Fibroblast of skin of right biceps (primary cell): ENCODE results near the gene HPS6.

Source experiments
- DNase-seq: peaks from one replicate; pipeline ENCODE4 v3.0.0-alpha.2; 2013

HPS6 gene

DNA sequence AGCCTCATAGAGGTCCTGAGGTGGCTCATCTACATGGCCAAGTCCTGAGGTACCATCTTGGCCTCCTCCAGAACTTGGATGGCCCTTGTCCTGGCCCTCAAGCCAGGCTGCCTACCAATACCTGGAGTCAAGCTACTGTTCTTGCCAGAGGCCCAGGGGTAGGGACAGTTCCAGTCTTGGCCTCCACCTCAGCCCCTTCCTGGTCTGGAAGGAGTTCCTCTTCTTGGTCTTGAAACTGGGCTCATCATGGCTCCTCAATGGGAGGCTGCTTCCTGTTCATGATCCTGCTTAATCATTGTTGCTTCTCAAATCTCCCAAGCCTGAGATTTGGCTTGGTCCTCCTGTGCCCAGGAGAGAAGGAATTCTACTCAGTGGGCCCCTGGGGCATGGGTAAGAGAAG lies 3.9 kb downstream of the HPS6 start:
- DNase-seq: no peak

- peak; percentile 68 for DNase-seq
These were observed 7.8 kb downstream of the HPS6 start for GRCh38 chr10:102072673-102073527.

DNA sequence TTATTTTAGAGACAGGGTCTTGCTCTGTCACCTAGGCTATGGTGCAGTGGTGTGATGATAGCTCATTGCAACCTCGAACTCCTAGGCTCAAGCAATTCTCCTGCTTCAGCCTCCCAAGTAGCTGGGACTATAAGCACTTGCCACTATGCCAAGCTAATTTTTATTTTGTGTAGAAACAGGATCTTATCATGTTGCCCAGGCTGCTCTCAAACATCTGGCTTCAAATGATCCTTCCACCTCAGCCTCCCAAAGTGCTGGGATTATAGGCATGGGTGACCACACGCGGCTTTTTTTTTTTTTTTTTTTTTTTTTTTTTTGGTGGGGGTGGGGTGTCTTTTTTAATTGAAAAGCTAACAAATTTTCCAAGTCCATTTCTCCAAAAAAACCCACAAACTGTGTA lies 18.4 kb downstream of the HPS6 start:
- no peak for DNase-seq

GRCh38 chr10:102085336-102085735 lies 20.2 kb downstream of the HPS6 start:
- DNase-seq: no peak

DNA sequence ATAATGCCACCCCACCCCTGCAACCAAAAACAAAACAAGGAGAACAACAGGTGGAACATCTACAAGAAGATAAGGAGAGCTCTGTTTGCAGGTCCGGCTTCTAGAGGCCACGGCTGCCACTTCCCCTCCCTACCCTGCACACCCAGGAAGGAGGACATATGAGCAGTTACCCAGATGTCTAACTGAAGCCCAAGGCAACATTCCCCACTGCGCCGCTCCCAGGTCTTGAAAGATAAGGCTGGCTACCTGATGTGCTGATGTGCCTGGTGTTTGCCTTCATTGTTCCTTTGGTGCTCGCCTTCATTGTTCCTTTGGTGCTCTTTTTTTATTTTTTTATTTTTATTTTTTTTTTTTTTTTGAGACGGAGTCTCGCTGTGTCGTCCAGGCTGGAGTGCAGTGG lies 21.0 kb downstream of the HPS6 start:
- DNase-seq: no peak

DNA sequence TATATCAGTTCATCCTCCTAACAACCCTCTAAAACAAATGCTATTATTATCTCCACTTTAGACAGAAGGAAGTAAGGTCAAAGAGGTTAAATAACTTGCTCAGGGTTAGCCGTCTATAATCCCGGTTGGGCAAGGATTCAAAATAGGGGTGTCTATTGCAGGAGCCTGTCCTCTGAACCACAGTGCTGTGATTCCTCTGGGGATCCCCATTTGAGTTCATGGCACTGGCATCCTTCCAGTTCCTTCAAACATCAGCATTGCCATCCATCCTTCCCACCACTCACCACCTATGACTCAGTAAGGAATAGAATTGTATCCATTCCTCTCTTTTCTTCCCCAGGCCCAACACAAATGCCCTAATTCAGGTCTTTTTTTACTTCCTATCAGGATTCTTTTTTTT lies 25.6 kb downstream of the HPS6 start:
- no peak for DNase-seq

DNA sequence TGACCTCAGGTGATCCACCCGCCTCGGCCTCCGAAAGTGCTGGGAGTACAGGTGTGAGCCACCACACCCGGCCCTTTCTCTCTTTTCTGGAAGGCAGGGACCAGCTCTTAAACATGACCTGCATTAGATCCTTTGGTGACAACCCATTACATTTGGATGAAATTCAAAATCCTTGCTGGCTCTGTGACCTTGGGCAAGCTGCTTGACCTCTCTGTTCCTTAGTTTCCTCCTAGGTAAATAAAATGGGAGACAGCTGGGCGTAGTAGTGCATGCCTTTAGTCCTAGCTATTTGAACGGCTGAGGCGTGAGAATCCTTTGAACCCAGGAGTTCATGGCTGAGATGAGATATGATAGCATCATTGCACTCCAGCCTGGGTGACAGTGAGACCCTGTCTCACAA lies 31.3 kb downstream of the HPS6 start:
- no peak for DNase-seq

DNA sequence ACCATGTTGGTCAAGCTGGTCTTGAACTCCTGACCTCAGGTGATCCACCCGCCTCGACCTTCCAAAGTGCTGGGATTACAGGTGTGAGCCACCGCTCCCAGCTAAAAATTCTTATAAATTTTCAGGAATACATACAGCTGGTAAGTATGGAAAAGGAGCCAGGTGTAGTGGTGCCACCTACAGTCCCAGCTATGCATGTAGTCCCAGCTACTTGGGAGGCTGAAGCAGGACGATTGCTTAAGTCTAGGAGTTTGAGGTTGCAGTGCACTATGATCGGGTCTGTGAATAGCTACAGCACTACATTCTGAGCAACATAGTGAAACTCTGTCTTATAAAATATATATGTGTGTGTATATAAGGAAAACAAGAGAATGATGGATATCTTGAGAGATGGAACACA lies 36.0 kb downstream of the HPS6 start:
- DNase-seq: no peak

DNA sequence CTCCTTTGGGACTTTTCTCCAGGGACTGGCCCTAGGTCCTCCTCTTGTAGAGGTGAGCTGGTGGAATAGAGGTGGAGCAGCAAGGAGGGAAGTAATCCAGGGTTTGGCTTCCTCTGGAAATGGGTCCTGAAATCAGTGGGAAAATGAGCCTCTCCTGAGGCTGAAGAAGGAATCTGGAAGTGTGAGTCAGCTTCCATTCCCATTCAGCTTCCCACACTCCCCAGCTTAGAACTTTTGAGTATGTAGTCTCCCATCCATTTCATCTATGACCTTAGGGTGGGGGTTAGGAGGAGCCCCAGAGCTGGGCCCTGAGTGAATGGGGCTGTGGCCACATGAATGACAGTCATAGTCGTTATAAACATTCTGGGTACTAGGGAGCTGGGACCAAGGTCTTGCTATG lies 37.3 kb downstream of the HPS6 start:
- DNase-seq: no peak

- DNase-seq: no peak
These were observed 41.8 kb downstream of the HPS6 start for GRCh38 chr10:102106998-102107397.

- no peak for DNase-seq
These were observed 44.3 kb downstream of the HPS6 start for GRCh38 chr10:102109166-102110116.

- DNase-seq: no peak
These were observed 46.1 kb downstream of the HPS6 start for GRCh38 chr10:102111276-102111675.

GRCh38 chr10:102112210-102112817 lies 47.2 kb downstream of the HPS6 start:
- DNase-seq: no peak

DNA sequence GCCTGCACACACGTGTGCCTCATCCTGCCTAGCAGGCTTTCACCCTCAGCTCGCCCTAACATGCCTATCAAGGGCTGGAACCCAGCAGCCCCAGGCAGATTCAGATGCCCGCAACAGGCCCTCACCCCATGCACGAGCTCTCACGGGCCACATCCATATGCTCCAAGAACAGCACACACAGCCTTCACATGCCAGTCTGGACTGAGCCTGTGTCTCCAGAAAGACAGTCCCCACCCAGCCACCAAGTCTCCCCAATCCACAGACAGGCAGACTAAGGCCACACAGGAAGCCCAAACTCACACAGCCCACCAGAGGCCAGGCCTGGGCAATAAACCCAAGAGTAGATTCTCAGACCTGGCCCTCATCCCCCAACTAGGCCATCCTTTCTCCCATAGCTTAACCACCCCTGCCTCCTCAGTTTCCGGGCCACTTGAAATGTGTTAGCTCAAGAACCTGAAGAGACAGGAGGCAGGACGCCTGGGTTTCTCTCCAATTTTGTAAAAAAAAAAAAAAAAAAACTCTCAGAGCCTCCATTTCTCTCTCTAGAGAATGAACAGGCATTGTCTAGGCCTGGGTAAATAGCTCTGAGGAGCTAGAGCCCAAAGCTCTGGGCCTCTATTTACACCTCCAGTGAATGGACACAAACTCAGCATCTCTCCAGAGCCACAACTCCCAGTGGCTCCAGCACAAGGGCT lies 48.3 kb downstream of the HPS6 start:
- no peak for DNase-seq

DNA sequence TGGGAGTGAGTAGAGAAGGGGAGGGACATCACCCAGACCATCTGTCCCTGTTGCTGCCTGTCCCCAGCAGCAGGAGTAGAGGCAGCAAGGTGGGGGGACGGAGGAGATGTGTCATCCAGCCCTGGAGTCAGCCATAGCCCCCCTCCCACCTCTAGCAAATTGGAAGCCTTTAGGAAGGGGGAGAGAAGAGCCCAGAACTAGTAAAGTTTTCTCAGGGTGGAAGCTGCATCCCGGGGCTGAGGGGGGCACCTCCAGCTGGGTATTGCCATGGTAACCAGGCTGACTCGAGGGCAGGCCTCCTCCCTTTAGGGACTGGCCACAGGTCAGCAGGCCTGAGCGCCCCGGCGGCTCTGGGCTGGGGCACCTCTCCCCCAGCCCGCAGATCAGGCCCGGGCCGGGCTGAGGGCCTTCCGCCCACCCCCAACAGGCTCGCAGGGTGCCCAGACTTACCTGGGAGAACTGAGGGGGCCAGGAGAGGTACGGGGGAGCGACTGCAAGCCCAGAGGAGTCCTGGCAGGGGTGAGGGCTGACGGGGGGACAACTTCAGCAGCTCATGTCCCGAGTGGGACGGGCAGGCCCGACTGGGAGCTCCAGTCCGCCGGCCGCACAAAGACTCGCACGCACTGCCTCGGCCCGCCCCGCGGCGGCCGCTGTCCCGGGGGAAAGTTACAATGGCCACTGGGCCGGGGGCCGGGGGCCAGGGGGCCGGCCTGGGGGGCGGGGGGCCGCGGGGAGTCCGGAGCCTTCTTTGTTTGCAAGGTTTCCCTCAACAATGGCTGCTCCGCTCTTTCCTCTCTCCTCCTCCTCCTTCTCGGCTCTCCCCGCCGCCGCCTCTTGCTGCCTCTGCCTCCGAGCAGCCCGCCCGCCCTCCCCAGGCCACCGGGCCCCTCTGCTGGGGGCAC lies 49.1 kb downstream of the HPS6 start:
- DNase-seq: peak; percentile 40

DNA sequence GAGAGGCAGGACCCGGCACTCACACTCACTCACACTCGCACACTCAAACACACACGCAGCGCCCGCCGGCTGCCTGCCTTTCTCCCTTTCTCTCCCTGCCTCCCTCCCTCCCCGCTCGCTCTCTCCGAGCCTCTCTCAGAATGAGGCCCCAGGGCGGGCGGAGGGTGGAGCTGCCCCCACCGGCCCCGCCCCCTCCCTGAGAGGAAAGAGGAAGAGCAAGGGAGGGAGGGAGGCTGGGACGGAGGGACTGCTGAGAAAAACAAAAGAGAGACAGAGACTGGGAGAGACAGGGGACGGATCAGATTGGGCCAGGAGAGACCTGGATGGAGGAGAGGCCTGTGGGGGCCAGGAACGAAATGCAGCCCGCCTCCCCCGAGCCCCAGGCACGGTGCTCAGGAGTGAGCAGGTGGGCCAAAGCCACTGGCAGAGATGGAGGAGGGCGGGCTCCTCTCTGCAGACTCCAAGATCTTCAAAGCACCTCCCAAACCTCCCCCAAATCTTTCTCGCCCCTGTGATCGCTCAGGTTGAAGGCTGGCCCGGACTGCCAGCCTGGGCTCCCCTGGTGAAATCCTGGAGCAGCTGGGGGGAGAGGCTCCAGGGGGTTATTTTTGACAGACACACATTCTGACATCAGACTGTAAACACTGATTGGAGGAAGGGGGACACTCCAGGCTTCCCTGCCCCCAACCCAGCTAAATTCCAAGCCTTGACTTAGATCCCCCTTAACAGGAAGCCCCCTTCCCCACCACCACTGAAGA lies 49.9 kb downstream of the HPS6 start:
- DNase-seq: peak; percentile 88

GRCh38 chr10:102115775-102116174 lies 50.6 kb downstream of the HPS6 start:
- DNase-seq: peak; percentile 50

- no peak for DNase-seq
These were observed 51.5 kb downstream of the HPS6 start for GRCh38 chr10:102116656-102117055.
